ENCODE measurements around the gene NTM. TPM values are rescaled to one million over a fixed set of nuclear protein-coding genes. Genes with fewer than 3 reads are reported as not detected.
A peak's percentile ranks its signal among the peaks of the same experiment; 100 is the strongest.

The NTM gene
- polyA plus RNA-seq, 1 donor from 2014 or later: not detected

GRCh38 chr11:131658414-131658813, 288.0 kb downstream of the NTM start:
- Mint-ChIP-seq H3K27me3 (peaks cover 4% of the 10 kb centered on the region), H3K4me1 (no peaks in the 10 kb centered on the region), H3K27ac (no peak overlapping the region)

DNA sequence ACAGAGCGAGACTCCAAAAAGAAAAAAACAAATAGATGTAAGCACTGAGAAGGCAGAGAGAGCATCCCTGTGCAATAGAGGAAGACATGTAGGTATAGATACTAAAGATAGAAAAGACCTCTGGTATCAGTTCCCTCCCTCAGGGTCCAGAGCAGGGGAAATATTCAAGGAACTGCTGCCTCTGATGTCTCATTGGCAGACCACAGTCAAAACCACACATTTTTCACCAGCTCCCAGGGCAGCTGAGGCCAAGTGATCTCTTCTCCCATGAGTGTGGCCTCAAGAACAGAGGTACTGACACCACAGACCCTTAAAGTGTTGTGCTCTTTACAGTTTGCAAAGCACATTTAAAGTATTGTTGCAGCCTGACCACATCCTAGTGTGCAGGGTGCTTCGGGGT, 288.5 kb downstream of the NTM start:
- Mint-ChIP-seq H3K9me3 (no peaks in the 10 kb centered on the region), H3K27ac (no peak overlapping the region), H3K4me1 (no peaks in the 10 kb centered on the region), H3K4me3 (no peak overlapping the region), H3K27me3 (peaks cover 4% of the 10 kb centered on the region), H3K36me3 (peaks cover 3% of the 10 kb centered on the region)

More at GRCh38 chr11:131658414-131658813, 288.0 kb downstream of the NTM start:
- peaks cover 3% of the 10 kb centered on the region for H3K36me3 Mint-ChIP-seq
- no peaks in the 10 kb centered on the region for H3K9me3 Mint-ChIP-seq
- no peak overlapping the region for H3K4me3 Mint-ChIP-seq

DNA sequence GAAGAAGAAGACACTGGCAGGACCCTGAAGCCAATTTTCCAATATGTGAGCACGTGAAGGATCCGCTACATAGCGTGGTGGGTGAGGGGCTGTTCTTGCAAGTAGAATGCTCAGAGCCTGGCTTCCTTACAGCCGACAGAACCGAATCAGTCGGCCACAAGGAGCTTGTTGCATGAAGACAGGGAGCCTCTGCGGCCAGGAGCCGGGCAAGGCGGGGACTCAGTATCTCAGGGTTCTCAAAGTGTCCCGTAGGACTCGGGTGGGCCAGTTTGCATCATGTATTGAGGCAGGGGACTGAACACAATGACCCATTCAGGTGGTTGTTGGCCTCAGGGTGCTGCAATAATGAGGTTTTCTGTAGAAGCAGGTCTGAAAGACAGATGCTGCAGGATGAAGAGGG, 289.5 kb downstream of the NTM start:
- Mint-ChIP-seq H3K27ac (no peak overlapping the region), H3K36me3 (peaks cover 3% of the 10 kb centered on the region), H3K9me3 (no peaks in the 10 kb centered on the region), H3K4me1 (no peaks in the 10 kb centered on the region), H3K27me3 (peaks cover 4% of the 10 kb centered on the region), H3K4me3 (no peak overlapping the region)

DNA sequence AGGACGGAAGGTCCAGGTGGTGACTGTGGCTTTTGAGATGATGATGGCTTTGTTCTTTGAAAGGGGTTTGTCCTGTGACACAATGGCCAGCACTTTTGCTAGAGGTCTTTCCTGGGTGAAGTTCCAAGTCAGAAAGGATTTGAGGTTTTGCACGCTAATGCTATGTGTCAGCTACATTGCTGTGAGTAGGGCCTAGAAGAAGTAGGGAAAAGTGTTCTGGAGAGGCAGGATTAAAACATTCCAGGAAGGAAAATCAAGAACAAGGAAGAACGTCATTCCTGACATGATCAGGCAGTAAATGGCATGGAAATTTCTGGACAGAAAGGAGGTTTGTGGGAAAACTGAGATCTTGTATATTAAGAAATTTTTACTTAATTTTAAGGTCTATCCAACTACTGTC, 290.7 kb downstream of the NTM start:
- H3K4me1 Mint-ChIP-seq: no peaks in the 10 kb centered on the region
- peaks cover 2% of the 10 kb centered on the region for H3K27me3 Mint-ChIP-seq
- H3K4me3 Mint-ChIP-seq: no peak overlapping the region

GRCh38 chr11:131662317-131662972, 292.0 kb downstream of the NTM start:
- Mint-ChIP-seq H3K27ac (no peak overlapping the region), H3K4me1 (no peaks in the 10 kb centered on the region), H3K9me3 (peaks cover 0 to 3% (median 0%) of the 10 kb centered on the region in 3 donors), H3K36me3 (no peaks in the 10 kb centered on the region), H3K27me3 (peaks cover 5% of the 10 kb centered on the region), H3K4me3 (no peak overlapping the region)

More for the DNA sequence above, 290.7 kb downstream of the NTM start:
- Mint-ChIP-seq H3K36me3 (peaks cover 3% of the 10 kb centered on the region), H3K27ac (no peak overlapping the region), H3K9me3 (no peaks in the 10 kb centered on the region)

GRCh38 chr11:131662993-131663392, 292.6 kb downstream of the NTM start:
- Mint-ChIP-seq H3K4me3 (no peak overlapping the region), H3K36me3 (no peaks in the 10 kb centered on the region), H3K27ac (no peak overlapping the region), H3K9me3 (peaks cover 0 to 3% (median 0%) of the 10 kb centered on the region in 3 donors), H3K4me1 (no peaks in the 10 kb centered on the region), H3K27me3 (peaks cover 4% of the 10 kb centered on the region)

GRCh38 chr11:131663405-131664200, 293.2 kb downstream of the NTM start:
- Mint-ChIP-seq H3K27me3 (peaks cover 3% of the 10 kb centered on the region), H3K9me3 (peaks cover 0 to 3% (median 0%) of the 10 kb centered on the region in 3 donors), H3K4me3 (no peak overlapping the region), H3K36me3 (no peaks in the 10 kb centered on the region), H3K27ac (no peak overlapping the region), H3K4me1 (no peaks in the 10 kb centered on the region)

- Mint-ChIP-seq H3K27ac (no peak overlapping the region), H3K4me1 (peaks cover 0 to 5% (median 0%) of the 10 kb centered on the region in 3 donors), H3K9me3 (peaks cover 0 to 3% (median 0%) of the 10 kb centered on the region in 3 donors), H3K36me3 (no peaks in the 10 kb centered on the region), H3K4me3 (no peak overlapping the region), H3K27me3 (peaks cover 3% of the 10 kb centered on the region)
Measured at GRCh38 chr11:131664293-131664692, 293.9 kb downstream of the NTM start.

GRCh38 chr11:131664816-131665215, 294.4 kb downstream of the NTM start:
- Mint-ChIP-seq H3K27ac (no peak overlapping the region), H3K36me3 (no peaks in the 10 kb centered on the region), H3K27me3 (peaks cover 3% of the 10 kb centered on the region), H3K9me3 (peaks cover 0 to 3% (median 0%) of the 10 kb centered on the region in 3 donors), H3K4me1 (peaks cover 0 to 5% (median 0%) of the 10 kb centered on the region in 3 donors), H3K4me3 (no peak overlapping the region)

DNA sequence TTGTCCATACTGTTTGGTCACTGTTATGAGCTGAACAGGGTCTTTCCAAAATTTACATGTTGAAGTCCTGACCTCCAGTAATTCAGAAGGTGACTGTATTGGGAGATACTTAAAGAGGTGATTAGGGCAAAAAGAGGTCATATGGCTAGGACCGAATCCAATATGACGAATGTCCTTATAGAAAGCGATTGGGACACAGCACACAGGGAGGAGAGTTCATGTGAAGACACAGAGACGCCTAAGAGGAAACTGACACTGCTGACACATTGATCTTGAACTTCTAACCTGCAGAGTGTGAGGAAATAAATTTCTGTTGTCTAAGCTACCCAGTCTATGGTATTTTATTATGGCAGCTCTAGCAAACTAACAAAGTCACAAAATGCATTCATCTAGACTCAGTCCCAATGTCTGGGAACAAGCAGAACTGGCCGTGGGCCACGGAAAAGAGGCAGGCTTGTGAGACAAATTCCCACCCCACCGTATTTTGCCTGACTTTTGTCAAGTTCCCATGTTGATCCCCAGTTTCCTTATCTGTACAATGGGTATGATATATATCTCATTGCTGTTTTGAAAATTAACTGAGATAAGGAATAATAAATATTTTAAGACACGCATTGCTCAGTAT, 295.0 kb downstream of the NTM start:
- H3K36me3 Mint-ChIP-seq: peaks cover 2% of the 10 kb centered on the region
- H3K27me3 Mint-ChIP-seq: peaks cover 3% of the 10 kb centered on the region
- H3K4me3 Mint-ChIP-seq: no peak overlapping the region

DNA sequence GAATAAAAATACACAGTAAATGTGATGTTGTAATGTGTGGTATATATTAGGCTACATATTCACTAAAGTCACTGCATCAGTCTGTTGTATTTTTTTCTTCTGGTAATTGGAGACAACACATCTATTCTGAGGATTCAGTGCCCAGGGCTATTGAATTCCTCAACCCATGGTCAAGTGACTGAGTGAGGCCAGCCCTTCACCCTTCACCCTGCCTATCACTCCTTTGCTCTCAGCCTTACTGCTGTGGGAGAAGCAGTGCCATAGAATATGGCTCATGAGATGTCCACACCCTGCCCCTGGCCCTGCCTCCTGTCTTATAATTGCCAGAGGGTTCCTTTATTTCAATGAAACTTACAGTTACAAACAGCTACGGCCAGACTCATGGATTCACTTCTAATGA, 295.6 kb downstream of the NTM start:
- H3K36me3 Mint-ChIP-seq: peaks cover 2% of the 10 kb centered on the region
- peaks cover 0 to 3% (median 0%) of the 10 kb centered on the region in 3 donors for H3K9me3 Mint-ChIP-seq
- peaks cover 3% of the 10 kb centered on the region for H3K27me3 Mint-ChIP-seq
- H3K4me1 Mint-ChIP-seq: peaks cover 0 to 5% (median 0%) of the 10 kb centered on the region in 3 donors
- no peak overlapping the region for H3K4me3 Mint-ChIP-seq
- H3K27ac Mint-ChIP-seq: no peak overlapping the region

More for the DNA sequence above, 295.0 kb downstream of the NTM start:
- Mint-ChIP-seq H3K9me3 (peaks cover 0 to 3% (median 0%) of the 10 kb centered on the region in 3 donors), H3K4me1 (peaks cover 0 to 5% (median 0%) of the 10 kb centered on the region in 3 donors), H3K27ac (no peak overlapping the region)

- Mint-ChIP-seq H3K27me3 (peaks cover 3% of the 10 kb centered on the region), H3K36me3 (peaks cover 2% of the 10 kb centered on the region), H3K9me3 (peaks cover 0 to 3% (median 0%) of the 10 kb centered on the region in 3 donors)
Measured at GRCh38 chr11:131666617-131667016, 296.2 kb downstream of the NTM start.

DNA sequence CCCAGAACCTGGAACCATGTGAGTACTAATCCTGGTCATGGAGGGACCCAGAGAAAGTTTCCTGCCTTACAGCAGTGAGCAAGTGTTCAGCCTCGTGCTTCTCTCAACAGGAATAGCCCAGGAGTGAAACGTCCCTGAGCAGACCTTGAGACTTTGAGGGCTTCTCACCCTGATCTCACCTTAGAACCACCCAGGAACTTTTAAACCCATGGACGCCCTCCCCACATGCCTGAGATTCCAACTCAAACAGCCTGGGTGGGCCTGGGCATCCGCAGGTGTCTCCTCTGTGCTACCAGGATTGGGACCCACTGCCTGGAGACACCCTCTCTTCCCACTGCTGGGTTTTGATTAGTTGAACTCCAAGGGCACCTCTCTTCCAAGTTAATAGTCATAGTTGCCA, 297.2 kb downstream of the NTM start:
- peaks cover 3% of the 10 kb centered on the region for H3K27me3 Mint-ChIP-seq
- H3K4me1 Mint-ChIP-seq: peaks cover 0 to 5% (median 0%) of the 10 kb centered on the region in 3 donors
- H3K36me3 Mint-ChIP-seq: peaks cover 2% of the 10 kb centered on the region
- no peak overlapping the region for H3K27ac Mint-ChIP-seq
- no peak overlapping the region for H3K4me3 Mint-ChIP-seq
- peaks cover 0 to 3% (median 0%) of the 10 kb centered on the region in 3 donors for H3K9me3 Mint-ChIP-seq

More at GRCh38 chr11:131666617-131667016, 296.2 kb downstream of the NTM start:
- Mint-ChIP-seq H3K4me1 (peaks cover 0 to 5% (median 0%) of the 10 kb centered on the region in 3 donors), H3K27ac (no peak overlapping the region), H3K4me3 (no peak overlapping the region)

DNA sequence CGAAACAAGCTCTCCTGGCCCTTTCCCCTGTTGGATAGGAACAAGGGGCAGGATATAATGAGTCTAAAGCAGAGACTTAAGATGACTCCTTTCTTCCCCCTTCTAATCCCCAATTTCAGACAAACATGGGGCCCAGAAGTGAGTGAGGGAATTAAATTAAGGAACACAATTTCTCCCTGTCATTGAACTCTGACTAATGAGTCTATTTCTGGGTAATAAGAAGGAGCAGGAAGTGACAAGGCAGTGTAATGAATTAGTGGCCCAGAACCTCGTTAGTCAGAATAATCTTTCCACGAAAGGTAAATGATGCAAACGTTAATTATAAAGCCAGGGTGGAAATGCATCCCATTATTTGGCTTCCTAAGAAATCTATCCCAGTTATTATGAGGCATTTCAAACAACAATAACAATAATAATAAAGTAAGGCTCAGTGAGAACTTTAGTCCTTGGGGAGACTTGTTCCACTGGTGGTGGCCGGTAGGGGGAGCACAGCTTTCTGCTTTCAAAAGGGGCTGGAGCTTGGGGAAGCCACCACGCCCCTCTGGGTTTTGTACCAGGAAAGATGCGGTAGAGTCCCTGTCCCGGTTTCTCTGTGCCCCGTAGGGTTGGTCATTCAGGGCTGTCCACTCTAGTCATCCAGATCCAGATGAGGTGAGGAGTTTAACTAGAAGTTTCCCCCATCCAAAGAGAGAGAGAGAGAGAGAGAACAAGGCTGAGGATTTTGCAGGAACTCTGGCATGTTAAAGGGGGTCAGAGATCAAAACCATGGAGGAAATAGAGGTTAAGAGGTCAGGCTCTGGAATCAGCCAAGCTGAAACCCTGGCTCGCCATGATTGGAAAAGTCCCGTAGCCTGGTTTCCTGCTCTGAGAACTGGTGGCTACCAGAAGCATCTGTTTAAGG, 298.3 kb downstream of the NTM start:
- H3K27me3 Mint-ChIP-seq: peaks cover 3% of the 10 kb centered on the region
- H3K27ac Mint-ChIP-seq: peak overlapping the region in 1 of 3 donors; percentile 36
- H3K9me3 Mint-ChIP-seq: peaks cover 0 to 3% (median 0%) of the 10 kb centered on the region in 3 donors
- H3K4me3 Mint-ChIP-seq: peak overlapping the region in 1 of 4 donors; percentile 55
- peaks cover 0 to 5% (median 0%) of the 10 kb centered on the region in 3 donors for H3K4me1 Mint-ChIP-seq
- H3K36me3 Mint-ChIP-seq: peaks cover 2% of the 10 kb centered on the region

Measured in IgD-negative memory B cell (primary cell).